ENCODE measurements around the gene ELFN1. TPM values are rescaled to one million over a fixed set of nuclear protein-coding genes. Genes with fewer than 3 reads are reported as not detected.

Gene ELFN1
- total and polyA plus RNA-seq, 8 donors, result 0.20 to 0.94 (median 0.73) TPM

- Histone ChIP-seq H3K36me3 (no peaks in the 10 kb centered on the region), H3K4me1 (no peaks in the 10 kb centered on the region), H3K27me3 (no peaks in the 10 kb centered on the region), H3K9me3 (no peaks in the 10 kb centered on the region), H3K4me3 (no peak overlapping the region), H3K27ac (no peak overlapping the region)
- FAIRE-seq (no peak), DNase-seq (no peak), ATAC-seq (no peak)
- intact Hi-C loops (cut with DNase I), result no loop called here
- WGBS, 2 donors, result 66 to 74% methylated on average over 6 of the region's 6 CpGs
- no peak for TF ChIP-seq CTCF (IDR thresholded peaks at IDR 0.05)
Observed at GRCh38 chr7:1777122-1777521, 107.0 kb downstream of the ELFN1 start.

GRCh38 chr7:1779445-1779844 lies 109.4 kb downstream of the ELFN1 start:
- Histone ChIP-seq H3K9me3 (no peaks in the 10 kb centered on the region), H3K27ac (no peak overlapping the region), H3K4me1 (no peaks in the 10 kb centered on the region), H3K4me3 (no peak overlapping the region), H3K36me3 (no peaks in the 10 kb centered on the region), H3K27me3 (no peaks in the 10 kb centered on the region)
- FAIRE-seq (no peak), ATAC-seq (no peak), DNase-seq (no peak)
- TF ChIP-seq CTCF (IDR thresholded peaks at IDR 0.05), result no peak
- WGBS, 2 donors, result 65 to 83% methylated on average over 14 of the region's 14 CpGs
- intact Hi-C loops (cut with DNase I), result no loop called here

GRCh38 chr7:1781369-1781768 lies 111.3 kb downstream of the ELFN1 start:
- H3K4me1 ChIP-seq, result no peaks in the 10 kb centered on the region
- H3K27ac ChIP-seq, result no peak overlapping the region
- intact Hi-C loops (cut with DNase I), result no loop called here
- 74 to 82% methylated on average over 12 of the region's 12 CpGs for WGBS, 2 donors
- no peaks in the 10 kb centered on the region for H3K36me3 ChIP-seq
- H3K9me3 ChIP-seq, result no peaks in the 10 kb centered on the region
- H3K4me3 ChIP-seq, result no peak overlapping the region
- no peak for FAIRE-seq
- no peaks in the 10 kb centered on the region for H3K27me3 ChIP-seq
- no peak for ATAC-seq
- TF ChIP-seq CTCF (IDR thresholded peaks at IDR 0.05), result no peak
- DNase-seq, result no peak

- Histone ChIP-seq H3K27me3 (no peaks in the 10 kb centered on the region), H3K27ac (no peak overlapping the region), H3K4me3 (no peak overlapping the region), H3K9me3 (no peaks in the 10 kb centered on the region), H3K36me3 (no peaks in the 10 kb centered on the region), H3K4me1 (no peaks in the 10 kb centered on the region)
- no peak for FAIRE-seq
- intact Hi-C loops (cut with DNase I), result no loop called here
- no peak for TF ChIP-seq CTCF (IDR thresholded peaks at IDR 0.05)
- ATAC-seq, result no peak
- 73 to 87% methylated on average over 3 of the region's 3 CpGs for WGBS, 2 donors
- DNase-seq, result no peak
Observed at GRCh38 chr7:1785839-1786238, 115.8 kb downstream of the ELFN1 start.

- Histone ChIP-seq H3K4me1 (no peaks in the 10 kb centered on the region), H3K9me3 (no peaks in the 10 kb centered on the region), H3K36me3 (no peaks in the 10 kb centered on the region), H3K27ac (no peak overlapping the region), H3K4me3 (no peak overlapping the region), H3K27me3 (no peaks in the 10 kb centered on the region)
- DNase-seq (no peak), ATAC-seq (no peak), FAIRE-seq (no peak)
- WGBS, 2 donors, result 67 to 70% methylated on average over 9 of the region's 9 CpGs
- no peak for TF ChIP-seq CTCF (IDR thresholded peaks at IDR 0.05)
- intact Hi-C loops (cut with DNase I), result no loop called here
Observed at GRCh38 chr7:1787241-1787640, 117.2 kb downstream of the ELFN1 start.
